Activated CD4-positive, alpha-beta T cell treated with anti-CD3 and anti-CD28 coated beads, Interleukin-2, amount 50 U/mL, for 24 hours (primary cell): ENCODE data around the gene PKP3.
"Not testable (repeated sequence)": the region's sequence is repeated elsewhere in the genome, so short reads cannot be mapped to it uniquely, and the experiment has no call there.

Experiments used
- DNase-seq, 2 donors: peaks; one replicate each; pipeline ENCODE4 v3.0.0-alpha.2; 2020; ENCODE audit warnings: low read depth in 1 of 2, low spot score in 1 of 2

Gene PKP3

DNA sequence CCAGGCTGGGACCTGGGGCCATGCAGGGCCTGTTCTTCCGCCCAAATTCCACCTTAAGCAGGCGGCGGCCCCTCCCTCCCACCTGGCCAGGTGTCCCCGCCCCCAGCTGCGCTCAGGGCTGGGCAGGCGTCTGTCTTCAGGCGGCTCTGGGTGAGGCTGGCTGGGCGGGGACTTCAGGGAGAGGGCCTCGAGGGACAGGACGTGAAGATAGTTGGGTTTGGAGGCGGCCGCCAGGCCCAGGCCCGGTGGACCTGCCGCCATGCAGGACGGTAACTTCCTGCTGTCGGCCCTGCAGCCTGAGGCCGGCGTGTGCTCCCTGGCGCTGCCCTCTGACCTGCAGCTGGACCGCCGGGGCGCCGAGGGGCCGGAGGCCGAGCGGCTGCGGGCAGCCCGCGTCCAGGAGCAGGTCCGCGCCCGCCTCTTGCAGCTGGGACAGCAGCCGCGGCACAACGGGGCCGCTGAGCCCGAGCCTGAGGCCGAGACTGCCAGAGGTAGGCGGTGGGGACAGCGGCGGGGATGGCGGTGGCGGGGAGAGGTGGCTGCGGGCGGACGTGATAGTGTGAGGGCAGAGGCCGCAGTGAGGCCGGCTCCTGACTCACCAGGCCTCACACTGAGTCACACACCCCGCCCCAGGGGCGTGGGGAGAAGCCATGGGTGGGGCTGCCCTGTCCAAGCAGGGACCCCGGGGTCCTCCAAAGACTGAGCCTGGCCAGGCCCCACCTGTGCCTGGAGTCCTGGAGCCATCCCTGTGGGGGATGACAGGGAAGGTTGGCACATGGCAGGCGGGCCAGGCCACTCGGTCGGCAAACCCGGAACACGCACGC is at the start of gene PKP3:
Gene PKP3 (plus strand): TSS at position 176 of the 824 bp plus-strand sequence. CDS start 84 bp downstream, at position 260.
- no peak for DNase-seq

GRCh38 chr11:344836-345578 is 49.0 kb upstream of the PKP3 start:
- DNase-seq = no peak

- no peak for DNase-seq
Observed at GRCh38 chr11:346529-346928, 47.5 kb upstream of the PKP3 start.

DNA sequence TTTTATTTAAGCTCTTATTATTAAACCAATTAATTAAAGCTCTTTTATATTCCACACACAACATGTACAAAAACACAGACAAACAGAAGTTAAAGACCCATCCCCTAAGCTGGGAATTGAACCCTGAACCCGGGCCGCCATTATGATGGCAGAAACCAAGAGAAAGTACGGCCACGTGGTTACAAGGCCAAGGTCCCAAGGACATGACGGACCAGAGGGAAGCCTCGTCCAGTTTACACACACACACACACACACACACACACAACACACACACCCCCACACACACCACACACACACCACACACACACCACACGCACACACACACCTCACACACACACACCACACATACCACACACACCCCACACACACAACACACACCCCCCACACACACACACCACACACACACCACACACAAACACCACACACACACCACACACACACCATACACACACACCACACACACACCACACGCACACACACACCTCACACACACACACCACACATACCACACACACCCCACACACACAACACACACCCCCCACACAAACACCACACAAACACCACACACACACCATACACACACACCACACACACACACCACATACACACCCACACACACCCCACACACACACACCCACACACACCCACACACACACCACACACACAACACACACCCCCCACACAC is 44.6 kb upstream of the PKP3 start:
- DNase-seq = not testable (repeated sequence)

DNA sequence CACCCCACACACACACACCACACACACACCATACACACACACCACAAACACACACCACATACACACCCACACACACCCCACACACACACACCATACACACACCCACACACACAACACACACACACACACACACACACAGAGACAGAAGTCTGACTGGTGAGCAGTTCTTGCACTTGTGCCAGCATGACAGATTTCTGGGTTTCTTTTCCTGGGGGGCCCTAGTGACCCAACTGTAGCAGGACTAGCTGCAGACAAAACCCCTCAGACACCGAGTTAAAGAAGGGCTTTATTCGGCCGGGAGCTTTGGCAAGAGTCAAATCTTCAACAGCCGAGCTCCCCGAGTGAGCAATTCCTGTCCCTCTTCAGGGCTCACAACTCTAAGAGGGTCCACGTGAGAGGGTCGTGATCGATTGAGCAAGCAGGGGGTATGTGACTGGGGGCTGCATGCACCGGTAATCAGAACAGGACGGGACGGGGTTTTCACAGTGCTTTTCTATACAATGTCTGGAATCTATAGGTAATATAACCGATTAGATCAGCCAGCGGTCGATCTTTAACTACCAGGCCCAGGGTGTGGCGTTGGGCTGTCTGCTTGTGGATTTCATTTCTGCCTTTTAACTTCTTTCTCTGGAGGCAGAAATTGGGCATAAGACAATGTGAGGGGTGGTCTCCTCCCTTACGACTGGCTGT is 43.8 kb upstream of the PKP3 start:
- not testable (repeated sequence) for DNase-seq

DNA sequence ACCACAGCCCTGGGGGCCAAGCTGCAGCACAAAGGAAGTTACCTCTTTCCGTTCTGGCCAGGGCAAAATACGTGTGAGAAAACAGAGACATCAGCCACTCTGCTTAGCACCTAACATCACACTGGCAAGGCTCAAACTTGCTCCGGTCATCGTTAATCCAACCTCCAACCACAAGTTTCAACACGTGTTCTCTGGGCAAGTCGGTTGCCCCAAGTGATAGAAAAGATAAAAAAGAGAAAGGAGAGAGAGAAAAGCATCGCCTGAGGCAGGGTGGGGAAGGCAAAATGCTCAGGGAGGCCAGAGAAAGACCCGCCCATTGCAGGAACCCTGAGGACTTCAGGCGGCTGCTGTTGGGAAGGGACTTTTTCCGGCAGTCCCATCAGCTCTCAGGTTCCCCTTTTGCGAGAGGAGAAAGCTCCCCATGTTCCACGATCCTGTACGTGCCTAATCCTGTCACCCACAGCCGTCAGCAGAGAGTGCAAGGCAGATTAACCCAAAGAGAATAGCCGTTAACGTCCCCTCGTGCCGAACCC is 43.2 kb upstream of the PKP3 start:
- no peak for DNase-seq

- no peak for DNase-seq
Observed at GRCh38 chr11:351411-351810, 42.6 kb upstream of the PKP3 start.

- DNase-seq = no peak
Observed at GRCh38 chr11:352456-353031, 41.5 kb upstream of the PKP3 start.

GRCh38 chr11:353179-353873 is 40.7 kb upstream of the PKP3 start:
- no peak for DNase-seq

- DNase-seq = peak; percentile 68 to 81
Observed at GRCh38 chr11:355581-356458, 38.2 kb upstream of the PKP3 start.

- DNase-seq = no peak
Observed at GRCh38 chr11:356610-357009, 37.4 kb upstream of the PKP3 start.

DNA sequence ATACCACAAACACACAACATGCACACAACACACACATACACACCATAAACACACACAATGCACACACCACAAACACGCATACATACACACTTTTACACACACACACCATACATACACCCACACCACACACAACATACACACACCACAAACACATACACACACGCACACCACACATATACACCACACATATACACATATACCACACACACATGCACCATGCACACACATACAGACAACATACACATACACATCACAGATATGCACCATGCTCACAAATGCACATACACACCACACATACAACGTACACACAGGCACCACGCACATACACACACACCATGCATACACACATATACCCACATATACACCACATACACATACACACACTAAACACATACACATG is 36.4 kb upstream of the PKP3 start:
- no peak for DNase-seq

DNA sequence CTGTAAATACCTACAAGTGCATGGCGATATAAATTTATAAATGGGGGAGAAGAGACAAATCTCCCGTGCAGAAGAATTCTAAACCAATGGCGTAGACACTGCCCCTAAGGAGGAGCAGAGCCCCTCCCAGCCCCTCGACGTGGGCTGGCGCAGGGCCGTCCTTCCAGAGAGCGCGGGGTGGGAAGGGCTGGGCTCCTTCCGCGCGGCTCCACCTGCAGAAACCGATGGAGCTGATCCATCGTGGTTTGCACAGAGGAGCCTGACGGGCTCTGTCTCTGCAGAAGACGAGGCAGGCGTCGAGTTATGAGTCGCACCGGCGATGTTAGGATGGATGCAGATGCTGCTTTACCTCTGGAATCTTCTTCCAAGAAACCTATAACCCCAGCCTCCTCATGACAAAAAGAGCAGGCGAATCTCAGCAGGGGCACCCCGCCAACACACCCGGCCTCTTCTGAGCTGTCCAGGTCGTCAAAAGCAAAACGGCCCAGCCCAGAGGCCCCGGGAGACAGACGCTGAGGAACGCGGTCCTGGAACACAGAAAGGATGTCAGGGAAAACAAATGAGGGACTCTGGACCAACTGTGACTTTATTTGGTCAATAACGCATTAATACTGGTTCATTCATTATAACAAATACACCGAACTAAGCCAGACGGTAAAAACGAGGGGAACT is 35.7 kb upstream of the PKP3 start:
- DNase-seq = no peak

GRCh38 chr11:359181-359714 is 34.8 kb upstream of the PKP3 start:
- DNase-seq = no peak

GRCh38 chr11:360326-361280 is 33.4 kb upstream of the PKP3 start:
- DNase-seq = no peak

DNA sequence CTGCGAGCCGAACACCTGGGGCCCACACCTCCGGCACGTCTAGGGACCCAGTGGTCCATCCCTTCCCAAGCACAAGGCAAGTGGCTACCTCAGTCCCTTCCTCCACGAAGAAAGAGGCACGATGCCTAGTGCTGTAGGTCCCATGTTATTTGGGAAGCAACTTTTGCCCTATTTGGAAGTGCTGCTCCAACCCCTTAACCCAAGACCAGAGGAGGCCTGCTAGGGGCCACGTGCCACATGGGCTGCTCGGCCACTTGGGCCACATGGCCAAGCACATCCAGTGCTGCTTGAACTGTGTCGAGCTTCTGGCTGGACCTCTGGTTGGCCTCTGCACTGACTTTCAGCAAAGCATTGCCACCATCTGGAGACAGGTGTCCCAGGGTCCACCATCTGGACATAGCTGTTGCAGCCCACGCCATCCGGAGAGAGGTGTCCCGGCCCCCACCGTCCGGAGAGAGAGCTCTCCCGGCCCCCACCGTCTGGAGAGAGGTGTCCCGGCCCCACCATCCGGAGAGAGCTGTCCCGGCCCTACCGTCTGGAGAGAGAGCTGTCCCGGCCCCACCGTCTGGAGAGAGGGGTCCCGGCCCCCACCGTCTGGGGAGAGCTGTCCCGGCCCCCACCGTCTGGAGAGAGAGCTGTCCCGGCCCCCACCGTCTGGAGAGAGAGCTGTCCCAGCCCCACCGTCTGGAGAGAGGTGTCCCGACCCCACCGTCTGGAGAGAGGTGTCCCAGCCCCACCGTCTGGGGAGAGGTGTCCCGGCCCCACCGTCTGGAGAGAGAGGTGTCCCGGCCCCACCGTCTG is 31.2 kb upstream of the PKP3 start:
- DNase-seq = no peak
